SK-N-SH treated with all-trans-retinoic acid at 6 μM for 48 hours (cell line): Measurements from ENCODE around the gene GSG1L.

Experiments
- ATAC-seq: fragments of 200-7000 bp; cut with Tn5 transposase; 3 replicates; pipeline ENCODE4 v1.9.1; 2020; ENCODE audit warnings: mild to moderate bottlenecking, moderate library complexity
- ARNTL ChIP-seq: fragments of 450-650 bp; formaldehyde crosslinking; IDR thresholded peaks from 2 replicates; pipeline ENCODE4 v1.5.0; 2020; ENCODE audit warnings: low read depth, mild to moderate bottlenecking, moderate library complexity, borderline replicate concordance
- BACH2 ChIP-seq: fragments of 250-450 bp; sonication (Bioruptor Pico); IDR thresholded peaks from 2 replicates; pipeline ENCODE4 v1.9.0; 2021; ENCODE audit warnings: mild to moderate bottlenecking, borderline replicate concordance
- CSDC2 ChIP-seq: fragments of 250-450 bp; sonication (Bioruptor Pico); IDR thresholded peaks from 2 replicates; pipeline ENCODE4 v1.5.0; 2020; ENCODE audit warnings: mild to moderate bottlenecking, moderate library complexity
- GLIS3 ChIP-seq: fragments of 250-450 bp; sonication (Bioruptor Pico); IDR thresholded peaks from 2 replicates; pipeline ENCODE4 v1.5.0; 2020; ENCODE audit warnings: mild to moderate bottlenecking, moderate library complexity
- ISL1 ChIP-seq: fragments of 250-450 bp; sonication (Bioruptor Pico); IDR thresholded peaks from 2 replicates; pipeline ENCODE4 v2.1.2; 2022; ENCODE audit warnings: mild to moderate bottlenecking, moderate library complexity
- OSR1 ChIP-seq: fragments of 250-450 bp; sonication (Bioruptor Pico); IDR thresholded peaks from 2 replicates; pipeline ENCODE4 v1.8.0; 2022; ENCODE audit warnings: moderate library complexity, mild to moderate bottlenecking, inconsistent platforms
- RARB ChIP-seq: fragments of 250-450 bp; sonication (Bioruptor Pico); IDR thresholded peaks from 2 replicates; pipeline ENCODE4 v1.8.0; 2021; ENCODE audit warnings: mild to moderate bottlenecking, moderate library complexity
- SNAI2 ChIP-seq: fragments of 250-450 bp; sonication (Bioruptor Pico); IDR thresholded peaks from 2 replicates; pipeline ENCODE4 v1.5.0; 2020; ENCODE audit warnings: mild to moderate bottlenecking, moderate library complexity
- TCF4 ChIP-seq: fragments of 250-450 bp; sonication (Bioruptor Pico); IDR thresholded peaks from 2 replicates; pipeline ENCODE4 v1.8.0; 2021; ENCODE audit warnings: mild to moderate bottlenecking, moderate library complexity, borderline replicate concordance
- TOX ChIP-seq: fragments of 250-450 bp; sonication (Bioruptor Pico); IDR thresholded peaks from 2 replicates; pipeline ENCODE4 v1.8.0; 2021; ENCODE audit warnings: mild to moderate bottlenecking, moderate library complexity, borderline replicate concordance
- ZC3H10 ChIP-seq: fragments of 250-450 bp; sonication (Bioruptor Pico); IDR thresholded peaks from 2 replicates; pipeline ENCODE4 v1.5.1; 2021; ENCODE audit warnings: mild to moderate bottlenecking, moderate library complexity
- ZFP3 ChIP-seq: fragments of 250-450 bp; sonication (Bioruptor Pico); IDR thresholded peaks from 2 replicates; pipeline ENCODE4 v1.5.0; 2020; ENCODE audit warnings: mild to moderate bottlenecking, moderate library complexity
- ZFP30 ChIP-seq: fragments of 450-650 bp; formaldehyde crosslinking; IDR thresholded peaks from 2 replicates; pipeline ENCODE4 v1.5.0; 2022; ENCODE audit warnings: mild to moderate bottlenecking, moderate library complexity
- ZNF565 ChIP-seq: fragments of 450-650 bp; formaldehyde crosslinking; conservative IDR thresholded peaks from 2 replicates; pipeline ENCODE4 v1.5.0; 2020; ENCODE audit warnings: low read depth, mild to moderate bottlenecking, moderate library complexity
- ZNF70 ChIP-seq: fragments of 450-650 bp; formaldehyde crosslinking; IDR thresholded peaks from 2 replicates; pipeline ENCODE4 v1.5.0; 2020; ENCODE audit warnings: mild to moderate bottlenecking, moderate library complexity
- ZNF8 ChIP-seq: fragments of 450-650 bp; formaldehyde crosslinking; IDR thresholded peaks from 2 replicates; pipeline ENCODE4 v1.5.0; 2020; ENCODE audit warnings: mild to moderate bottlenecking, moderate library complexity
- TF ChIP-seq, protein P1 (sequence below): fragments of 250-450 bp; sonication (Bioruptor Pico); IDR thresholded peaks from 2 replicates; pipeline ENCODE4 v1.5.0; 2020; ENCODE audit warnings: mild to moderate bottlenecking, moderate library complexity
- TF ChIP-seq, protein P2 (sequence below): fragments of 250-450 bp; sonication (Bioruptor Pico); IDR thresholded peaks from 2 replicates; pipeline ENCODE4 v1.5.1; 2021; ENCODE audit warnings: mild to moderate bottlenecking, moderate library complexity
- TF ChIP-seq, protein P3 (sequence below): fragments of 250-450 bp; sonication (Bioruptor Pico); IDR thresholded peaks from 2 replicates; pipeline ENCODE4 v1.5.1; 2020; ENCODE audit warnings: low read depth, mild to moderate bottlenecking, moderate library complexity

The GSG1L gene

GRCh38 chr16:28025631-28026030, 37.9 kb downstream of the GSG1L start:
- TF ChIP-seq ZNF70 (CRISPR knock-in tag) (no peak), RARB (CRISPR knock-in tag) (no peak), ZNF565 (no peak), ZC3H10 (CRISPR knock-in tag) (no peak), OSR1 (CRISPR knock-in tag) (no peak), BACH2 (CRISPR knock-in tag) (no peak), TCF4 (no peak), ARNTL (CRISPR knock-in tag) (no peak), GLIS3 (CRISPR knock-in tag) (no peak), CSDC2 (CRISPR knock-in tag) (no peak)
- TF ChIP-seq, protein P1, sequence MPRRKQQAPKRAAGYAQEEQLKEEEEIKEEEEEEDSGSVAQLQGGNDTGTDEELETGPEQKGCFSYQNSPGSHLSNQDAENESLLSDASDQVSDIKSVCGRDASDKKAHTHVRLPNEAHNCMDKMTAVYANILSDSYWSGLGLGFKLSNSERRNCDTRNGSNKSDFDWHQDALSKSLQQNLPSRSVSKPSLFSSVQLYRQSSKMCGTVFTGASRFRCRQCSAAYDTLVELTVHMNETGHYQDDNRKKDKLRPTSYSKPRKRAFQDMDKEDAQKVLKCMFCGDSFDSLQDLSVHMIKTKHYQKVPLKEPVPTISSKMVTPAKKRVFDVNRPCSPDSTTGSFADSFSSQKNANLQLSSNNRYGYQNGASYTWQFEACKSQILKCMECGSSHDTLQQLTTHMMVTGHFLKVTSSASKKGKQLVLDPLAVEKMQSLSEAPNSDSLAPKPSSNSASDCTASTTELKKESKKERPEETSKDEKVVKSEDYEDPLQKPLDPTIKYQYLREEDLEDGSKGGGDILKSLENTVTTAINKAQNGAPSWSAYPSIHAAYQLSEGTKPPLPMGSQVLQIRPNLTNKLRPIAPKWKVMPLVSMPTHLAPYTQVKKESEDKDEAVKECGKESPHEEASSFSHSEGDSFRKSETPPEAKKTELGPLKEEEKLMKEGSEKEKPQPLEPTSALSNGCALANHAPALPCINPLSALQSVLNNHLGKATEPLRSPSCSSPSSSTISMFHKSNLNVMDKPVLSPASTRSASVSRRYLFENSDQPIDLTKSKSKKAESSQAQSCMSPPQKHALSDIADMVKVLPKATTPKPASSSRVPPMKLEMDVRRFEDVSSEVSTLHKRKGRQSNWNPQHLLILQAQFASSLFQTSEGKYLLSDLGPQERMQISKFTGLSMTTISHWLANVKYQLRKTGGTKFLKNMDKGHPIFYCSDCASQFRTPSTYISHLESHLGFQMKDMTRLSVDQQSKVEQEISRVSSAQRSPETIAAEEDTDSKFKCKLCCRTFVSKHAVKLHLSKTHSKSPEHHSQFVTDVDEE (CRISPR knock-in tag), result no peak
- TF ChIP-seq, protein P2, sequence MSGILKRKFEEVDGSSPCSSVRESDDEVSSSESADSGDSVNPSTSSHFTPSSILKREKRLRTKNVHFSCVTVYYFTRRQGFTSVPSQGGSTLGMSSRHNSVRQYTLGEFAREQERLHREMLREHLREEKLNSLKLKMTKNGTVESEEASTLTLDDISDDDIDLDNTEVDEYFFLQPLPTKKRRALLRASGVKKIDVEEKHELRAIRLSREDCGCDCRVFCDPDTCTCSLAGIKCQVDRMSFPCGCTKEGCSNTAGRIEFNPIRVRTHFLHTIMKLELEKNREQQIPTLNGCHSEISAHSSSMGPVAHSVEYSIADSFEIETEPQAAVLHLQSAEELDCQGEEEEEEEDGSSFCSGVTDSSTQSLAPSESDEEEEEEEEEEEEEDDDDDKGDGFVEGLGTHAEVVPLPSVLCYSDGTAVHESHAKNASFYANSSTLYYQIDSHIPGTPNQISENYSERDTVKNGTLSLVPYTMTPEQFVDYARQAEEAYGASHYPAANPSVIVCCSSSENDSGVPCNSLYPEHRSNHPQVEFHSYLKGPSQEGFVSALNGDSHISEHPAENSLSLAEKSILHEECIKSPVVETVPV (CRISPR knock-in tag), result no peak
- ATAC-seq, result no peak

- no peak for ATAC-seq
- TF ChIP-seq GLIS3 (CRISPR knock-in tag) (no peak), CSDC2 (CRISPR knock-in tag) (no peak), ZNF8 (no peak), RARB (CRISPR knock-in tag) (no peak), ZNF565 (no peak), SNAI2 (no peak), ZFP30 (CRISPR knock-in tag) (no peak), ZFP3 (CRISPR knock-in tag) (no peak), BACH2 (CRISPR knock-in tag) (no peak)
- TF ChIP-seq, protein P2 (CRISPR knock-in tag), result no peak
Observed at GRCh38 chr16:28019218-28019617, 44.3 kb downstream of the GSG1L start.

DNA sequence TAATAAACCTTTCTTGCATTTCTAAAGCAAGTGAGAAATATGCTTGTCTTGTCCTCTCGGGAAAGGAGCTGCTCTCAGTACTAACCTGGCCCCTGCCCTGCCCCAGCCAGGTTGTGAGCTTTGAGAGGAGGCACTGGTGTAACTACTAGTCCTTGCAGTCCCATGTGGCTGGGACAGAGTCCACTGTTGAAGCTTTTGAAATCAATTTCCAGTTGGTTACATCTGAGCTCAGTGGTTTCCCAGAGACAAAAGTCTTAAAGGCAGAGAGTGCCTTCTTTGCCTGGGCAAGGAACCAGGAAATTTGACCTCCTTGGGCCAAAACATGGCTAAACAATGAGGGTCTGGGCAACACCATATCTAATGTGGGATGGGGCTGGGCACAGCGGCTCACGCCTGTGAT, 48.7 kb downstream of the GSG1L start:
- ATAC-seq, result no peak
- no peak for TF ChIP-seq ZNF8
- TF ChIP-seq OSR1 (CRISPR knock-in tag), result no peak
- TF ChIP-seq RARB (CRISPR knock-in tag), result no peak
- no peak for TF ChIP-seq ZFP3 (CRISPR knock-in tag)
- TF ChIP-seq ARNTL (CRISPR knock-in tag), result no peak
- TF ChIP-seq SNAI2, result no peak
- TF ChIP-seq, protein P3, sequence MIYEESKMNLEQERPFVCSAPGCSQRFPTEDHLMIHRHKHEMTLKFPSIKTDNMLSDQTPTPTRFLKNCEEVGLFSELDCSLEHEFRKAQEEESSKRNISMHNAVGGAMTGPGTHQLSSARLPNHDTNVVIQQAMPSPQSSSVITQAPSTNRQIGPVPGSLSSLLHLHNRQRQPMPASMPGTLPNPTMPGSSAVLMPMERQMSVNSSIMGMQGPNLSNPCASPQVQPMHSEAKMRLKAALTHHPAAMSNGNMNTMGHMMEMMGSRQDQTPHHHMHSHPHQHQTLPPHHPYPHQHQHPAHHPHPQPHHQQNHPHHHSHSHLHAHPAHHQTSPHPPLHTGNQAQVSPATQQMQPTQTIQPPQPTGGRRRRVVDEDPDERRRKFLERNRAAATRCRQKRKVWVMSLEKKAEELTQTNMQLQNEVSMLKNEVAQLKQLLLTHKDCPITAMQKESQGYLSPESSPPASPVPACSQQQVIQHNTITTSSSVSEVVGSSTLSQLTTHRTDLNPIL (CRISPR knock-in tag), result no peak
- no peak for TF ChIP-seq ZNF70 (CRISPR knock-in tag)
- no peak for TF ChIP-seq TOX (CRISPR knock-in tag)
- no peak for TF ChIP-seq ISL1 (CRISPR knock-in tag)
- no peak for TF ChIP-seq GLIS3 (CRISPR knock-in tag)
- TF ChIP-seq, protein P1 (CRISPR knock-in tag), result no peak
